ENCODE data around the gene SLBP.

The SLBP gene

GRCh38 chr4:1726146-1726934, 14.2 kb upstream of the SLBP start:
- FAIRE-seq = no peak

- FAIRE-seq = no peak
These were observed 13.4 kb upstream of the SLBP start for GRCh38 chr4:1725521-1725920.

GRCh38 chr4:1723131-1723801, 11.1 kb upstream of the SLBP start:
- FAIRE-seq = no peak

- no peak for FAIRE-seq
These were observed 10.5 kb upstream of the SLBP start for GRCh38 chr4:1722551-1723118.

- FAIRE-seq = no peak
These were observed 9.8 kb upstream of the SLBP start for GRCh38 chr4:1721666-1722550.

GRCh38 chr4:1721003-1721665, 9.0 kb upstream of the SLBP start, which contains the start of the genes TACC3 and TMEM129:
Gene TACC3 (plus strand): TSS chr4:1721521. CDS start chr4:1723422, 1,901 bp downstream.
Gene TMEM129 (minus strand): TSS chr4:1721323. CDS start chr4:1720837, 486 bp downstream.
- no peak for FAIRE-seq

GRCh38 chr4:1720163-1720983, 8.3 kb upstream of the SLBP start:
- no peak for FAIRE-seq

- FAIRE-seq = no peak
These were observed 6.2 kb upstream of the SLBP start for GRCh38 chr4:1718095-1718850.

- no peak for FAIRE-seq
These were observed 5.3 kb upstream of the SLBP start for GRCh38 chr4:1717129-1718094.

GRCh38 chr4:1716065-1716945, 4.2 kb upstream of the SLBP start:
- FAIRE-seq = no peak

- FAIRE-seq = no peak
These were observed 3.1 kb upstream of the SLBP start for GRCh38 chr4:1715002-1715758.

GRCh38 chr4:1714303-1715001, 2.3 kb upstream of the SLBP start:
- FAIRE-seq = no peak

- FAIRE-seq = no peak
These were observed 1.1 kb upstream of the SLBP start for GRCh38 chr4:1713003-1713851.

GRCh38 chr4:1711571-1712215, 426 bp downstream of the SLBP start:
- no peak for FAIRE-seq

- FAIRE-seq = no peak
These were observed 1.0 kb downstream of the SLBP start for GRCh38 chr4:1711055-1711570.

Data from endometrium (tissue), 2 donors.